NK-92 treated with Interleukin-12 subunit alpha and Interleukin-12 subunit beta, amount 100 ng/mL, for 24 hours (cell line): ENCODE results near the gene PRIMA1.
"Not testable (repeated sequence)": the region's sequence is repeated elsewhere in the genome, so short reads cannot be mapped to it uniquely, and the experiment has no call there.

Source experiments
- DNase-seq: peaks from one replicate; lab custom pipeline; 2025; lab: John Stamatoyannopoulos, UW

Gene PRIMA1, protein sequence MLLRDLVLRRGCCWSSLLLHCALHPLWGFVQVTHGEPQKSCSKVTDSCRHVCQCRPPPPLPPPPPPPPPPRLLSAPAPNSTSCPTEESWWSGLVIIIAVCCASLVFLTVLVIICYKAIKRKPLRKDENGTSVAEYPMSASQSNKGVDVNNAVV

GRCh38 chr14:93788293-93788542, at the start of gene PRIMA1:
Gene PRIMA1 (minus strand): TSS chr14:93788485. CDS start chr14:93787718, 767 bp downstream.
- no peak for DNase-seq

DNA sequence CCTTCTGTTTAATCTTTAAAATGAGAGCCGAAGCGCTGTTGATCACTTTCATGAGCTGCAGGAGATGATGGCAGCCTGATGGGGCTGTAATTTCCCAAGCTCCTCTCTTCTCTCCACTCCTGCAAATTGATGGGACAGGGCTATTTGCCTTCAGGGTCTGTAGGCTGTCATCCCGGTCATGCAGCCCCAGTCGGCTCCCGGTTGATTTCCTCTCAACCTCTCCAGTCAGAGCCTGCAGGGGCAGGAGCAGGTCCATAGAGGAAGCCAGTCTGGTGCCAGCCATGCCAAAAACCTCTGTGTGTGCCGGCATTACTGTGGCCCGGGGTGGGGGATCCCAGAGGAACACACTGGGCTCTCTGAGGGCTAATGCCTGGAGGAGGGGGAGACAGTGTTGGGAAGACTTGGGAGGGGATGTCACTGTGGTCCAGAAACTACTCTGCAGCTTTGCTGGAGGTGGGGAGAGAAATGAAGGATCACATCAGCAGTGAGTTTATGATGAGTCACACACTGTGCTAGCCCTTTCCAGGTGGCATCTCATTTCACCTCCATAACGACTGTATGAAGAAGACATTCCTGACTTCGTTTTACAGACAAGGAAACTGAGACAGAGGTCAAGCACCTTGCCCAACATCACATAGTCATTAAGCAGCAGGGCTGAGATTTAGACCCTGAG, 46.5 kb upstream of the PRIMA1 start:
- DNase-seq, result no peak

- no peak for DNase-seq
These were observed 44.4 kb upstream of the PRIMA1 start for GRCh38 chr14:93832665-93833064.

DNA sequence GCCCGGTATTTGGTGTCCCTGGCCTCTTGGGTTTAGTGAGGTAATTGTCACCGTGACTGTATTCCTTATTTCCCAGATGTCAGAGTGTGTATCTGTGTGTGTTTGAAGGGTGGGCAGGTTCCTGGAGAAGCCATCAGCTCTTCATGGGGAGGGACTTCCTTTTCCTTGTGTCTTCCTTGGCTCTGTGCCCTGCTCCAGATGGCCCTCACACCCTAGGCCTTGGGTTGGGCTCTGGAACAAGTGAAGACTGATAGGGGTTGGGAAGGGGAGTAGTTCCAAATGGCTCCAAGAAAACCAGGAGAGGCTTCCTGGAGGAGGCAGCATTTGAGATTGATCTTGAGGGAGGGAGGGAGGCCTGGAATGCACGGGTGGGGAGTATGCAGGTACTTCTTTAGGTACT, 43.8 kb upstream of the PRIMA1 start:
- DNase-seq, result no peak

DNA sequence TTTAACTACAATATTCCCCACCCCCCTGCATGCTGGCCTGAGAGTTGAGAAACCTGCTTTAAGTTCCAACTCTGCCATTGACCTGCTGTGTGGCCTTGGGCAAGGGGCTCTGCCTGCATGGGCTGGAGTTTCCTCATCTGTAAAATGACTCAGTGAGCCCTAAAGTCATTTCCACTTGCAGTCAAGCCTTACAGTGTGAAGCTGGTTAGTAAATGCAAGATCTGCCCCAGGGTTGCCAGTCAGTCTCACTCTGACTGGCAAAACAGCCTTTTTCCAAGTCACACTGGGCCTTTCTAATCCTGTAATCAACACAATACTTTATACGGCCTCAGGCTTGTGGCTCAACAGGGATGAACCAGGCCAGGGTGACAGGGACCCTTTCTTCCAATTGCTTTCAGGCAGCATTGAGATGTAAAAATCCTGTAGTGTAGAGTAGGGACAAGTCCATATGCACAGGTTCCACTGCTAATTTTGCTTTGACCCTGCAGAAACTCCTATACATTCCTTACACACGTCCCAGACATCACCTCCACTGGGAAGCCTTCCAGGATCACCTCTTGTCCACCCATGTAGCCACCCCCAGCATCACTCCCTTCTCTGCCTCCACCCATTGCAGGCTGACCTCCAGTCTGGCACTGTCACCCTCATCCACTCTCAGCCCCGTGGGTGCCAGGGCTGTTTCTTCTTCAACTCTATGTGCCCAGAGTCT, 42.6 kb upstream of the PRIMA1 start:
- no peak for DNase-seq

DNA sequence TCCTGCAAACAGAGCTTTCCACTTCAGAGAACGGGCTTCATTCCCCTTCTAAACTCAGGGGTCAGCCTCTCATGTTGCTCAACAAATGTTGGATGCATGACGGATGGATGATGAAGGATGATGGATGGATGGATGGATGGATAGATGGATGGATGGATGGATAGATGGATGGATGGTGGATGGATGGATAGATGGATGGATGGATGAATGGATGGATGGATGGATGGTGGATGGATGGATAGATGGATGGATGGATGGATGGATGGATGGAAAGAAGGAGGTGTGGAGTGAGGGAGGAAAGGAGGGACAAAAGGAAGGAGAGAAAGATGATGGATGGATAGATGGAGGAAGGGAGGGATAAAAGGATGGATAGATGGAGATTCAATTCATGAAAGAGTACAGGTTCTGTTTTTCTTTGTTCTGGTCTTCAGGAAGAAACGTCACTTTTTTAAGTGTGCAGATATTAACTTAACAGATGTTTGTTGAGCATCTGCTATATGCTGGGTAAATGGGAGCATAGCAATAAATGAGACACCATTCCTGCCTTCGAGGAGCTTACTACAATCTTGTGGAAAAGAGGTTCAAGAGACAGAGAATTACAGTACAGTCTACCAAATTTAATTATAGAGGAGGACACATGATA, 41.7 kb upstream of the PRIMA1 start:
- no peak for DNase-seq

- DNase-seq, result no peak
These were observed 36.9 kb upstream of the PRIMA1 start for GRCh38 chr14:93825235-93825553.

DNA sequence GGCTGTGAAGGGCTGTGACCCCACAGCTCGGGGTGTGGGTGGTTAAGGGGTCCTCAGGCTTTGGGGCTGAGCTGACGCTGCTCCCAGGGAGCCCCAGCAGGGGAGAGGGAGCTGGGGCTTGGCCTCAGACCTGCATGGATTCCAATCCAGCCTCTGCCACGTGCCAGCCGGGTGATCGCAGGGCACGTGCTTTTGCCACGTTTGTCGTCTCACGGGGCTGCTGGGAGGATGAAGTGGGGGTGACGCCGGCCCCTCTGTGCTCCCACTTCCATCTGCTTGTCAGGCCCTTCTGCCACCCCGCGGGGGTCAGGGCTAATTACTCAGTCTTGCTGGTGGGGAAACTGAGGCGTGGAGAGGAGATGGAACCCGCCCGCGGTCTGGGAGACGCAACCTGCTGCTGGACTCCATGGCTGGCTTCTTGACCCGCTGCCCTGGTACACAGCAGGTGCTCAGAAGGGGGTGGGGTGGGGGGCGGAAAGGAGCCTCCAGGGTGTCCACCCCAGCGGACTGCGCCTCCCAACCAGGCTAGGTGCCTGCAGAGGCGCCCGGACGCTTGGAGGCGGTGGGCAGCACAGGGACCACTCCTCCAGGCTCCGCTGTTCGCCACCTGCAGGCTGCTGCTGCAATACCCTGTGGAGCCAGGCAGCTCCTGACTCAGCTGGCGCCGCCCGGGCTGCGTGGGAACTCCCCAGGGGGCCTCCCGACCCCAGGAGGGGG, 36.4 kb upstream of the PRIMA1 start:
- DNase-seq, result no peak

DNA sequence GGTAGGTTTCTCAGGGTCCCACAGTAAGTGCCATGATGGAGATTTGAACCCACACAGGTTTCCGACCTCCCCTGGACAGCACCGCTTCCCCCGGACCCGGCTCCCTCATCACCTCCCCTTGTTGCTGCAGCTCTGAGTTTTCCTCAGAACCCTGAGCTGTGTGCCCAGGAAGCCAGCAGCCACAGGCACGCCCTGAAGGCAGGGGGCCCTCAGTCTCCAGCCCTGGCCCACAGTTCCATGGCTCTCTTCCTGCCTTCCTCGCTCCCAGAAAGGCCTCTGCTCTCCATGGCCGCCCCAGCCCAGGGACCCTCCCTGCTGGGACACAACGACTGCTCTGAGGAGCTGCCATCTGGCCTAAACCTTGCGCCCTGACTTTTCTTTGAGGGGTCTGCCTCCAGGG, 35.8 kb upstream of the PRIMA1 start:
- DNase-seq, result no peak

- no peak for DNase-seq
These were observed 32.8 kb upstream of the PRIMA1 start for GRCh38 chr14:93821051-93821450.

- DNase-seq, result no peak
These were observed 30.6 kb upstream of the PRIMA1 start for GRCh38 chr14:93818857-93819256.

DNA sequence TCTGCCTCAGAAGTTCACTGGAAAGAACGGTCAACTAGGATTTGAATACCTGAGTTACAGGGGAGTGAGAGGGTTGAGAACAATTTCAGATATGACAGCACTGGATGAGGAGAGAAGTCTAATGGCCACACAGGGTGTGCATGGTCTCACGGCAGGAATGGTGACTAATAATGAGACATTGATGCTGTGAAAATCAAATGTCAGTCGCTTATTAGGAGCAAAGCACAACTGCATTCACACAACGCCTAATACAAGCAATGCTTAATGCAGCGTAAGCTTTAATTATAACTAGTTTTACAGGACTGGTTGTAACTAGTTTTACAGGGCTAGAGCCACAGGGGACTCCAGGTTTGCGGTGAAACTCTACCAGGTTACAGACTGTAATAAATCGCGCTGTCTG, 23.4 kb upstream of the PRIMA1 start:
- DNase-seq, result no peak

DNA sequence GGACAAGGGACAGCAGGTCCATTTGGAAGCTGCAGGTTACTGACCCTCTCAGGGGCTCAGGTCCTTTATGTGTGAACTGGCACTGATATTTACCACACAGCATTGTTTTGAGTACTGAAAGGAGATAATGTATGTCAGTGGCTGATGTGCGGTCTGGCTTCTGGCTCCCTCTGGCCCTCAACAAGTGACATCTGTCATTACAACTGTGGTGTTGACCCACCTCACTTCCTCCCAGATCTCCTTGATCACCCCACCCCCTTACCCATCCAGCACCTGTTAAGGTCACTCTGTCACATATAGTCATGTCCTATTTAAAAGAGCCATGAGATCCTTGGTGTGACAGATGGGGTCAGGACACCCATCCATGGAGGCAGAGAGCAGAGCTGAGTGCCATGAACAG, 22.7 kb upstream of the PRIMA1 start:
- DNase-seq, result no peak

- DNase-seq, result not testable (repeated sequence)
These were observed 21.5 kb upstream of the PRIMA1 start for GRCh38 chr14:93809491-93810420.

GRCh38 chr14:93804654-93805053, 16.4 kb upstream of the PRIMA1 start:
- no peak for DNase-seq

DNA sequence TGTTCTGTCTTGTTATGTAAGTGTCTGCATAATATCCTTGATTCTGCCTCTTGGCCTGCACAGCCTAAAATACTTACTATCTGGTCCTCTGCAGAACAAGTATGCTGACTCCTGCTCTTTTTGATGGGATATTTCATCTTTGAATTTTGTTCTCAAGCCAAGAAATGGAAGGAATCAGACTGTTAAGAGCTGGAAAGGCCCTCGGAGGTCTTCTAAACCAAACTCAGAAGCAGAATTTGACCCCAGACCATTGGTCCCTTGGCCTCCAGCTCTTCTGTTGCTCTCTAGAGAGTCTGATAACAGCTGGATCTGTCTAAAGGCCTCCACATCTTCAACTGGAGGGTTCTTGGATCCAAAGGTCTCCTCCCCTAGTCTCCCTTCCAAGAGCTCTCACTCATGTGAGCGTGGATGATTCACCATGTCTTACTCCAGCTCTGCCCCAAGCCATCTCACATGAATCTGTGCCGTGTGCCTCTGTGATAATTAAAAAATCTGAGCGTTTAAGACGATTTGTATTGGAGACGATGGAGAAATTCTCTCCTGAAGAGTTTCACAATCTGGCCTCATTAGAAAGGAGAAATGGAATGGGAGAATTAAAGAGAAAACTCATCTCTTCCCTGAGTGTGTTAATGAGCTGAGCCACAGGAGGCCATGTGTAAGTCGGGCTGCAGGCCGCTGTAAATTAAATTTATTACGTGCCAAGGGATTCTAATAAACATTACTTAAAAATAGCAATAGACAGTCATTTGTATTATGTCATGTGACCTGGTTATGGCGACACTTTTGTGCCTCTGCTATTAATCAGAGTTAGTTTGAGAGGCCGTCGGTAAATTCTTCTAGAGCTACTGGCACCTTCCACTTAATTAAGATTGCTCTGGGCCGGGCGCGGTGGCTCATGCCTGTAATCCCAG, 15.4 kb upstream of the PRIMA1 start:
- no peak for DNase-seq

DNA sequence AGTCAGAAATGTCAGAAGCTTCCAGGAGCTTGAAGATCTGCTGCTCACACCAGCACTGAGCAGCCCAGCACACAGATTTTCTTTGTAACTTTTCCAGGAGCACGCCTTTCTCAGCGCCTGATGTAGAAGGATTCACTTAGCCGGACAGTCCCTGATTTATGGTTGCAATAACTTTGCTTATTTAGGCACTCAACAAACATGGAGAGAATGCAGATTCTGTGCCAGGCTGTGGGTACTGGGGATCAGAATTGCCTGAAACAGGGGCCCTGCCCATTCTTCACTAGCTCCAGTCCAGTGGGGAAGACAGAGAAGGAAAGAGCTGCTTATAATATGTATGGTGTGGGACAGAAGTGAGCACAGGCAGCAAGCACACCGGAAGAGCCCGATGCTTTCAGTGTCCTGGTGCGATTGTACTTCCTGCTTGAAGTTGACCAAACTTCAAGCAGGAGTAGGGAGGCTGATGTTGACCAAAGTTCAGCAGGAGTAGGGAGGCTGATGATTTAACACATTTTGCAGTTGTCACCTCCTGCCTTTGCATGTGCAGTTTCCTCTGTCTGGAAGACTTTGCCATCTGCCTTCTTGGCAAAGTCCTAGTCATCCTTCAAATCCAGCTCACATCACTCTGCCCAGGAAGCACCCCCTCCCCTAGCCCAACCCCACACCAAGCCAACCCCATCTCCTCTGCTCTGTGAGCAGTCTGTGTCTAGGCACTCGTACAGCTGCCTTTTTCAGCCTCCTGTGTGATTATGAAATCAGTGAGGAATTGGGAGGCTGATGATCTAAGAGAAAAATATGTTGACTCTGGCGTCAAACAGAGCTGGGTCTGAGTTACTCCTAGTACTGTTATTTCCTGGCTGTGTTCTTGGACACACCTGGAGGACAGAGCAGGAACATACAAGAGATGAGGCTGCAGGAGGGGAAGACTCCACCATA, 12.0 kb upstream of the PRIMA1 start:
- no peak for DNase-seq

- DNase-seq, result no peak
These were observed 11.3 kb upstream of the PRIMA1 start for GRCh38 chr14:93799617-93799988.

GRCh38 chr14:93797536-93797935, 9.3 kb upstream of the PRIMA1 start:
- DNase-seq, result no peak

DNA sequence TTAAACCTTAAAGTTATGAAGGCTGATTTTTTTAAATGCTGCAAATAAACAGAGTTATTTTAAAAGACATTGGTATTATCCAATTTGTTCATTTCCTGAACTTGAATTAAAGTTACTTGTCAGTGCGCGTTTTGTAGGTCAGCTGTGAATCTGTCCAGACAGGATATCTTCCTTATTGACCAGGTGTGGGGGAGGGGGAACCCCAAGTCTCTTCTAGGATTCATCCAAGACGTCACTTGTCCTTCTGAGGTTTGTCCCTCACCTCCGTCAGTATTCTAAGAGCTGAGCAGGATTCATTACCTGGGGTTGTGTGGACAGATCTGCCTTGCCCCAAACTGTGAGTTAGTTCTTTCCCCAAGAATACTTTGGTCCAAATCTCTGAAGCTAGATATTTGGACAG, 8.8 kb upstream of the PRIMA1 start:
- DNase-seq, result no peak
